ENCODE measurements around the gene GPR26. TPM values are rescaled to one million over a fixed set of nuclear protein-coding genes. Genes with fewer than 3 reads are reported as not detected.

The GPR26 gene
- polyA plus RNA-seq, 1 experiment = 0.01 TPM

GRCh38 chr10:123681285-123681684 is 15.1 kb downstream of the GPR26 start:
- no peak for TF ChIP-seq CTCF (IDR thresholded peaks at IDR 0.05; ENCODE audit: insufficient read depth, low read depth, low read length)
- no peaks in the 10 kb centered on the region; the same call in 1 of the 2 replicates for H3K27me3 ChIP-seq (ENCODE audit: control insufficient read depth, insufficient read depth, low read length)
- DNase-seq (ENCODE audit: low read depth) = no peak
- ChIA-PET CTCF (interaction anchor here (0.6 kb wide), 1 partner anchor 313 kb away, joined by 3 read pairs; no protein-coding TSS in a partner anchor), POLR2A (no interaction called here)
- H3K4me3 ChIP-seq (ENCODE audit: low read depth, low read length) = no peak overlapping the region
- no peaks in the 10 kb centered on the region for H3K36me3 ChIP-seq (ENCODE audit: control insufficient read depth, insufficient read depth, low read length)

- no peak overlapping the region for H3K4me3 ChIP-seq (ENCODE audit: low read depth, low read length)
- CTCF ChIA-PET = no interaction called here
- H3K36me3 ChIP-seq (ENCODE audit: control insufficient read depth, insufficient read depth, low read length) = no peaks in the 10 kb centered on the region
- POLR2A ChIA-PET = no interaction called here
- H3K27me3 ChIP-seq (ENCODE audit: control insufficient read depth, insufficient read depth, low read length) = no peaks in the 10 kb centered on the region; the same call in 1 of the 2 replicates
- DNase-seq (ENCODE audit: low read depth) = no peak
- TF ChIP-seq CTCF (IDR thresholded peaks at IDR 0.05; ENCODE audit: insufficient read depth, low read depth, low read length) = no peak
These were observed 16.3 kb downstream of the GPR26 start for GRCh38 chr10:123682477-123682876.

GRCh38 chr10:123683459-123683858 is 17.3 kb downstream of the GPR26 start:
- Histone ChIP-seq H3K4me3 (ENCODE audit: low read depth, low read length) (no peak overlapping the region), H3K27me3 (ENCODE audit: control insufficient read depth, insufficient read depth, low read length) (no peaks in the 10 kb centered on the region; the same call in 1 of the 2 replicates), H3K36me3 (ENCODE audit: control insufficient read depth, insufficient read depth, low read length) (no peaks in the 10 kb centered on the region)
- DNase-seq (ENCODE audit: low read depth) = no peak
- ChIA-PET POLR2A (no interaction called here), CTCF (no interaction called here)
- TF ChIP-seq CTCF (IDR thresholded peaks at IDR 0.05; ENCODE audit: insufficient read depth, low read depth, low read length) = no peak

GRCh38 chr10:123683865-123684264 is 17.7 kb downstream of the GPR26 start:
- ChIA-PET POLR2A (no interaction called here), CTCF (no interaction called here)
- Histone ChIP-seq H3K27me3 (ENCODE audit: control insufficient read depth, insufficient read depth, low read length) (no peaks in the 10 kb centered on the region; the same call in 1 of the 2 replicates), H3K4me3 (ENCODE audit: low read depth, low read length) (no peak overlapping the region), H3K36me3 (ENCODE audit: control insufficient read depth, insufficient read depth, low read length) (no peaks in the 10 kb centered on the region)
- no peak for DNase-seq (ENCODE audit: low read depth)
- no peak for TF ChIP-seq CTCF (IDR thresholded peaks at IDR 0.05; ENCODE audit: insufficient read depth, low read depth, low read length)

GRCh38 chr10:123685260-123685659 is 19.1 kb downstream of the GPR26 start:
- Histone ChIP-seq H3K36me3 (ENCODE audit: control insufficient read depth, insufficient read depth, low read length) (no peaks in the 10 kb centered on the region), H3K27me3 (ENCODE audit: control insufficient read depth, insufficient read depth, low read length) (no peaks in the 10 kb centered on the region; the same call in 1 of the 2 replicates), H3K4me3 (ENCODE audit: low read depth, low read length) (no peak overlapping the region)
- CTCF ChIA-PET = no interaction called here
- TF ChIP-seq CTCF (IDR thresholded peaks at IDR 0.05; ENCODE audit: insufficient read depth, low read depth, low read length) = no peak
- POLR2A ChIA-PET = no interaction called here
- DNase-seq (ENCODE audit: low read depth) = no peak
